Activated CD8-positive, alpha-beta memory T cell treated with anti-CD3 and anti-CD28 coated beads, Interleukin-2, amount 50 U/mL, for 4 hours (primary cell): ENCODE data around the gene KCP.
"Not testable (repeated sequence)": the region's sequence is repeated elsewhere in the genome, so short reads cannot be mapped to it uniquely, and the experiment has no call there.

Source experiments
- DNase-seq: peaks from one replicate; pipeline ENCODE4 v3.0.0-alpha.2; 2020

KCP gene

DNA sequence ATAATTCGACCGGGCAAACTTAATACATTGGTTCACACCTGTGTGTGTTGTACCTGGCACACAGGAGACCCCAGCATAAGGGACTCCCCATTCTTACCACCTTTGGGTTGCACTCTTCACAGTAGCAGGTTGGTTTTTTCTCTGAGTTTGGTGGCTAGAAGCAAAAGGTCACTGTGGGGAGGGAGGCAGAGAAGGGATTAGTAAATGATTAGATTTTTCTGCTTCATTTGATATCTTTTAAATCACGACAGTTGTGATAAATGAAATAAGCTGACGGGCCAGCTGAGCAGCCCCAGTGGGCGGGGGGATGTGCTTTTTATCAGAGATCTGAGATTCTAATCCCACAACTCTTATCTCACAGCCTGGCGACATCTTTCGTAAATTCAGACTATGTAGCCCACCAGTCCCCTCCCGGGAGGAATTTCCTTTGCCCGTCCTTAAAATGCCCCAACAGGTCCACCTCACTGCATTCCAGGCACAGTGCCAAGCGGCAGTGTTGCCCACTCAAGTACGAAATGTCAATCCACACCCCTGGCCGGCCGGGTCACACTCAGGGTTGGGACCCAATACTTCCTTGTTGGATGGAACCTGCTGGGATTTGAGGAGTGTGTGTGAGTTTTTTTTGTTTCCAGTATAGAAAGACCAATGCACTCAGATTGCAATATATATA is 10.5 kb upstream of the KCP start:
- DNase-seq: no peak

GRCh38 chr7:128919881-128920799 is 9.6 kb upstream of the KCP start:
- no peak for DNase-seq

DNA sequence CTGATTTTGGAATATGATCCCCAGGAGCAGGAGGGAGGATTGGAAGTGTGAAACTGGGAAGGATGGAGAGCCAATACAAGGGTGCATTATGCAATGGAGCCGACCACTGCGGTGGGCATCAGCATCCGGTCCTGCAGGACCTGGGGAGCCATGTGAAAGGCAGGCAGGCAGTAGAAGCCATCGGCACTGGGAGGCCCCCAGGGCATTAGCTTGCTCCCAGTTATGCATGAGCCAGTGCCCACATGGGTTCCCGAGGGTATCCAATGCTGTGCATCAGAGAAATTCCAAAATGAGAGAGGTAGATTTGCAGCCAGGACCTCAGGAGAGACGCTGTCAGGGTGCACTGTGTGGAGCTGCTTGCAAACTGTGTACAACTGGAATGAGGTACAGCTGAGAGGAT is 8.7 kb upstream of the KCP start:
- no peak for DNase-seq

DNA sequence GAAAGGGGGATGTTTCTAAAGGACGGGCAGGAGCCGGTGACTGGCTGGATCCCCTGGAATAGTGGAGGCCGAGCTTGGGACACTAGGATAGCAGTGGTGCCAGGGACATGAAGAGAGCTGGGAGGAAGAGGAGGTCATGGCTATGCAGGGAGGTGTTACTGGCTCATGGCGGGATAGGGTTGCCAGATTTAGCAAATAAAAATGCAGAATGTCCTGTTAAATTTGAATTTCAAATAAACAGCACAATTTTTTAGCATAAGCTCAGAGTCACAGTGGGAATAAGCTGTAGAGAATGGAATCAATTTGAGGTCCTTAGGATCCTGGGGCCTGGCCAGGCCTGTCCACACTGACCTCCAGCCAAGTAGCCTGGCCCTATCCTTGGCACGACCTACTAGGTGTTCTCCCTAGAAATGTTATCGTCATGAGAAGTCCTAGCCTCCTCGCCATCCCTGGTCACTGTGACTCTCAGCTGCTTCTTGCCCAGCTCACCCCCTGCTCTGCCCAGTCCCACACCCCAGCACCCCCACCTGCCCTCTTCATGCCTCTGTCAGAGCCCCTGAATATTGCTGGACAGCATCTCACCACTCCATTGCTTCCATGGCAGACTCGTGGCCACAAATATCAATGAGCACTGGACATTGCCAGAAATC is 7.6 kb upstream of the KCP start:
- DNase-seq: no peak

GRCh38 chr7:128917122-128917521 is 6.6 kb upstream of the KCP start:
- DNase-seq: no peak

GRCh38 chr7:128916643-128916915 is 6.1 kb upstream of the KCP start:
- DNase-seq: no peak

GRCh38 chr7:128915841-128916642 is 5.5 kb upstream of the KCP start:
- no peak for DNase-seq

GRCh38 chr7:128915271-128915819 is 4.8 kb upstream of the KCP start:
- no peak for DNase-seq

DNA sequence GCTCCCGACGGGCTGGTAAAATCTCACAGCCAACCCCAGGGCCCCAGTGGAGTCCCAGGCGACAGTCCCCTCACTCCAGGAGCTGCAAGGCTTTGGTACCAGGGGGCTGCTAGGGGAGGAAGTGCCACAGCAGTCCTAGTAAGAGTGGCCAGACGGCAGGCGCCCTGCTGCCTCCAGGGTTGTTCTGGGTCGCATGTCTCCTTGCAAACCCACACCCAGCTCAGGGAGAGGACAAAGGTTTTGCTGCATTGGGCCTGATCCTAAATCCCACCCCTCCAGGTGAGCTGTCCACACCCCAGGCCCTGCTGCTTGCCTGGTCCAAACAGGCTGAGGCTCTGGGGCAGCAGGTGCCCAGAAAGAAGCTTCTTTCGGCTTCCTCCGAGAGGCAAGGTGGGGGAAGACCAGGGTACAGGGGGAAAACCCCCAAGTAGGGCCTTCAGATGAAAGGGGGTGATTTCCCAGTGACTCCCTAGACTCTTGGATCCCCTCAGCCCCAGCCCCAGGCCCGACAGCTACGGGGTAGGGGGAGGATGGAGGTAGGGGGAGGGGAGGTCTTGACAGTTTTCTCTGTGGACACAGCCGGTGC is 4.2 kb upstream of the KCP start:
- no peak for DNase-seq

DNA sequence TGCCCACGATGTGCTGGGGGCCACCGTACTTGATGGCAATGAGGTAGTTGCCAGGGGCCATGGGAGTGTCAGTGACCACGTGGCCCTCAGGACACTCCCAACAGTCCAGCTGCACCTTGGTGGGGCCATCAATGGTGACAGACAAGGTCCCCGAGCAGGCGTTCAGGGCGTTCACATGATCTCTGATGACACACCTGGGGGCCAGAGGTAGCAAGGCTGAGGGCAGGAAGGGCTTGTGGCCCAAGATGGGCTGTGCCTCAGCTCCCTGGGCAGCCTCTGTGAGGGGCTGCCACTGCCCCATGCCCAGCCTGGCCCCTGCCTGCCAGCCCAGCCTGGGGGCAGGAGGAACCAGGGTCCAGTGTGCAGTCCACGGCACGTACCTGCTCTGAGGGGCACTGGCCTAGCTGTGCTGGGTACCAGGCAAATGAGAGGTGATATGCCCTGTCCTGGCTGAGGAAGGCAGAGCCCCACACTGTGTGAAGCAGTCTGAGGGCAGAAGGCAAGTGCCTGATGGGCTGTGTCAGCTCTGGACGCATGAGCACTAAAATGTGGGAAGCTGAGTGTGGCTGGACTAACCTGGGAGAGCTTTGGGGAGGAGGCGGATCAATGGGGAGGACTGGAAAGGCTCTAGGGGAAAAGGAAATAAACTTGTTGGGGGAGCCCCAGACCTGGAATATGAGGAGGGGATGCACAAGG is 3.5 kb upstream of the KCP start:
- DNase-seq: no peak

DNA sequence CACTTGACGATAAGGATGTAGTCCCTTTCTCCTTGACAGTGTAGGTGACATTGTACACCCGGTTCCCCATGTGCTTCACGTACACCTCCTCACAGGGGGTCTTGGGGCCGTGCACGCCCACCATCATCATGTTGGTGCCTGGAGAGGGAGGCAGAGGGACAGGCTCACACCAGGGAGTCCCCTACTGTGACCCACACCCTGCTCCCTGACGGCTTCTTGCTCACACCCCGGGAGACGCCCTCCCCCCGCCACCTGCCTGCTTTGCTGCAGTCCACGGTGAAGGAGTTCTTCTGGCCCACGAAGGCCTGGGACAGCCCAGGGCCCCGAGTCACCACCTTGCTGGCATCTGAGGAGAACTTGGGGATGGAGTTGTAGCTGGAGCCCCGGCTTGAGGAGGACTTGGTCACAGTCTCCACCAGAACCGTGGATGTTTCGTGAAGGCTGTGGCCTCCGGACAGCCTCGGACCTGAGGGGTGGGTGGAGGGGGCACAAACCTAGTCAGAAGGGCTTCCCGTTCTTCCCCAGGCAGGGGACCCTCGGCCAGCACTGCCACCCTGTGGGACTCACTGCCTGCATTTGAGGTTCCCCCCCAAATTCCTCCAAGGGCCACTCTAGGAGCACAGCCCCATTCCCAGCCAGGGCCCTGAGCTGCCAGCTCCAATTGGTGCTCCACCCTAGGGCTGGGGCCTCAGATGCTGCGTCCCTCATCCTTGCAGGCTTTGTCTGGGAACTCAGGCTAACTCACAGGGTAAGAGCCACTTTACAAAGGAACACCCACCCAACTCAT is 2.4 kb upstream of the KCP start:
- not testable (repeated sequence) for DNase-seq

DNA sequence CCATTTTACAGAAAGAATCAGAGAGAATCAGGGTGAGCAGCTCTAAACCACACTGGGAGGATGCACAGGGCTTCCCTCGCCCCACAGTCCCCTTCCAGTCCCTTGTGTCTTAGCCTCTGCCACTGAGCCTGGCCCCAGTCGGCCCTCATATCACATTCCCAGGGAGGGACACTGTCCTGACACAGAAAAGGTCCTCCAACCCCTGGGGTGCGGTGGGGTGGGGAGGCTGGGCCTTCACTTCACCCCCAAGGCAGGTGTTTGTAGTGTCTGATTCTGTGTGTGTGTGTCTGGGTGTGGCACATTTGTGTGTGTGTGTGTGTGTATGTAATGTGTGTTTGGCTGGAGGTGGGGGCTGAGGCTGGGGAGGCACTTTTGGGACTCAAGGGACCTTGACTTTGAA is 1.8 kb upstream of the KCP start:
- no peak for DNase-seq

DNA sequence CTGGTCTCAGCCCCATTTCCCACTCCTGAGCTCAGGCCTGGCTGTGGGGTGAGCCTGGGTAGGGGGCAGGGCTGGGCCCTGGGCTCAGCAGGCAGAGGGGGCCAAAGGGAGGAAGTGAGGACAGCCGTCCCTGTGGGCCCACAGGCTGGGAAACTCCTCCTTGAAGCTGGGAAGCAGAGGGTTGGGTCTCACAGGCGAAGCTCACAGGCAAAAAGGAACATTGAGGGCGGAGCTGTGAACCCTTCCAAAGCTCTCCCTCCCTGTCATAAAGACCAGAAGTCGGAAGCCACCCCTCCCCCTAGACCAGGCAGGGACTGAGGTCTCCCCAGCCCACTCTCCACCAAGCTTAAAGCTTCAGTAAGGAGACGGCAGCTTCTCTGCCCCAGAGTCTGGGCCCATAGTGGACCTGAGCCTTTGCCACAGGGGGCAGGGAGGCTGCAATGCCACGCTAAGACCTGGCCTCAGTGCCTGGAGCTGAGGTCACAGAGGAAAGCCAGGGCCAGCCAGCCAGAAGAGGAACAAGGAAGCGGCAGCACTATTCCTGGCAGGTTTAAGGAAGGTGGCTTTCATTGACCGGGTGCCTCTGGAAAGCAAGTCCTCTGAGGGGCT is 1.0 kb upstream of the KCP start:
- no peak for DNase-seq

- DNase-seq: no peak
These were observed 612 bp downstream of the KCP start for GRCh38 chr7:128909625-128910568.

GRCh38 chr7:128908750-128909624 is 1.5 kb downstream of the KCP start:
- no peak for DNase-seq

DNA sequence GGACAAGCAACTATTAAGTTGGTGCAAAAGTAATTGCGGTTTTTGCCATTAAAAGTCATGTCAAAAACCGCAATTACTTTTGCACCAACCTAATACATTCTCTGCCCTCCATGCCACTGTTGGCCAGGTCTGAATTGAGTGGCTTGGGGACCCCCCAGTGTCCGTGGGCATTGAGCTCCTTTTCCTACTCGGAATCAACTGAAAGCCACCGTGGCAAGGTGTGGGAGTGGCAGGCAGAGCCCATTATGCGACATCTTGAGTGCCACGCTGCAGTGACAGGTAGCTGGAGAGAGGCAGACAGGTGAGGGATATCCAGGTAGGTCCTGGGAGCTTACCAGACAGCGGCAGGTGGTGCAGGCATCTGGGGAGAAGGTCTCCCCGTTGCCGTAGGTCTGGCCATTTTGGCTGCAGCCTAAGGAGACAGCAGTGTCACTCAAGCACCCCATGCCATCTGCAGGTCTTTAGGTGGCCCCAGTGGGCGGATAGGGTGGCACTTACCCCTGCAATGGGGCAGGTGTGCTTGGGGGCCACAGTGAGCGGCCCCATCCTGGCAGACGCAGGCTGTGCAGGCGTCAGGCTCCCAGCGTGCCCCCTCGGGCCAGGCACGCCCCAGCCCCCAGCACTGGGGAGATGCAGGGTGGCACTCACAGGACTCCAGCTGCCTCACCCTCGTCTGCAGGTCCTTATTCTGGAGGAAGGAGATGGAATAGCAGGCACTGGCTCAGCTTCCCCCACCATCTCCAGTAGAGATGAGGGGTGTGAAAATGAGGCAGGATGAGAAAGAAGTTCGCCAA is 3.5 kb downstream of the KCP start:
- DNase-seq: no peak

DNA sequence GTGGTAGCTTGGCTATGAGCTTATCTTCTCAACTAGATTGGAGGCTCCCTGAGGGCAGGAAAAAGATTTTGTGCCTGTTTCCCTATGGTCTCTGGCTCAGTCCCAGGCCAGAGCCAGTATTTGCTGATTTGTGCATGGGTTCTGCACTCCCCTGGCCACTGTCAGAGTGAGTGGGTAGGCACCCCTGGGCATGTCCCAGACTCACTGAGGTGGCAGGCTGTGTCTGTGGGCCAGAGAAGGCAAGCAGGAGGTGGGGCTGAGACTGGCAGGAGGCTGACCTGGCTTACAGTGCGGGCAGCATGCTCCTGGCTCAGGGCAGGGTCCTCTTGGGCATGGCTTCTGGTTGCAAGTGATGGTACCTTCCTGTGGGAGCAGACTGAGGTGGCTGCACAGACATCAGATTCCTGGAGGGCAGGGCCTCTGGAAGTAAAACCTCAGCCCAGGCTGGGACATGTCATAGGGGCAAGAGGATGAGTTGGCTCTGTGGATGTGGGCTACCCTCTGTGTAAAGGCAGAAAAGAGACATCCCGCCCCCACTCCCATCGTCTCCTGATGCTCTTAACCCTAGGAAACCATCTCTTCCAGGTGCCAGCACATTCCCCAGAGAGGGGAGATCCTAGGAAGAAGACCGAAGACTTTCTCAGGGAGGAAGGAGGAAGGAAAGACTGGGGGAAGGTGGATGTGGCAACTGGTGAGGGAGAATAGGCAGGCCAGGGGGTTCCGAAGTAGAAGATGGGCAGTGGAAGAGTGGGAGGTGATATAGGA is 4.3 kb downstream of the KCP start:
- no peak for DNase-seq
